HCT116 (cell line): Measurements from ENCODE around the gene ANKS4B.

ENCODE experiments used
- ATF3 ChIP-seq: IDR thresholded peaks from 2 replicates; pipeline ENCODE4 v1.6.1; 2012
- CTCF ChIP-seq, 3 experiments: fragments of 200-600 bp in 1 of 3; sonication (generic) in 1 of 3; IDR thresholded peaks in 2 of 3; conservative IDR thresholded peaks in 1 of 3; 2 replicates each; pipeline ENCODE4 v1.5.1; 2012 to 2017; ENCODE audit warnings: low read depth in 2 of 3, low read length in 2 of 3, antibody characterized with exemption in 1 of 3, borderline replicate concordance in 1 of 3, control low read depth in 1 of 3, mild to moderate bottlenecking in 1 of 3, mixed read lengths in 1 of 3, mixed run types in 1 of 3, moderate library complexity in 1 of 3; ENCODE audit not compliant: insufficient read depth in 1 of 3
- POLR2A ChIP-seq: IDR thresholded peaks from 2 replicates; pipeline ENCODE4 v1.7.0; 2011; ENCODE audit warnings: borderline replicate concordance; ENCODE audit not compliant: insufficient read depth, insufficient read length; ENCODE audit errors: extremely low read depth

- TF ChIP-seq CTCF (IDR thresholded peaks at IDR 0.05 in 2 of 3, conservative IDR thresholded peaks at IDR 0.05 in 1 of 3; ENCODE audit: borderline replicate concordance in 1 of 3, insufficient read depth in 1 of 3, low read depth in 2 of 3, low read length in 2 of 3) = no peak
- TF ChIP-seq ATF3 = no peak
- no peak for TF ChIP-seq POLR2A
Measured at GRCh38 chr16:21217121-21217520, 16.4 kb upstream of the ANKS4B start.
